PC-9 (cell line): ENCODE measurements around the gene EPB41. TPM values are rescaled to one million over a fixed set of nuclear protein-coding genes. Genes with fewer than 3 reads are reported as not detected.

Experiments
- BruUV-seq: library from RNA; stranded (reverse); fragments of 400-500 nt; replicated peaks from 2 replicates; lab custom pipeline; 2021; lab: Mats Ljungman, UMichigan
- CTCF ChIA-PET: fragments of 300-600 bp; sonication (Branson Sonifier 250); formaldehyde crosslinking; loops from one replicate; lab custom pipeline; 2022; ENCODE audit warnings: antibody characterized with exemption; lab: Charles Lee
- POLR2A ChIA-PET: fragments of 300-600 bp; sonication (Branson Sonifier 250); formaldehyde crosslinking; loops from one replicate; lab custom pipeline; 2022; ENCODE audit warnings: antibody characterized with exemption; ENCODE audit not compliant: unreplicated experiment; lab: Charles Lee
- DNase-seq, 2 experiments: peaks; one replicate each; pipeline versions ENCODE4 v3.0.0 to v3.0.0-alpha.2; 2015 to 2022; ENCODE audit warnings: mixed read lengths in 1 of 2
- H2AFZ ChIP-seq: fragments of 200-600 bp; sonication (generic); 2 replicates; pipeline ENCODE4 v1.8.1; 2017; ENCODE audit warnings: antibody characterized with exemption
- H3F3A ChIP-seq: fragments of 200-600 bp; sonication (generic); 2 replicates; pipeline ENCODE4 v1.8.1; 2017; ENCODE audit warnings: antibody characterized with exemption, mild to moderate bottlenecking, low read depth; ENCODE audit not compliant: insufficient read depth
- H3K27ac ChIP-seq: fragments of 200-600 bp; sonication (generic); 2 replicates; pipeline ENCODE4 v1.6.1; 2016; ENCODE audit warnings: mixed run types
- H3K27me3 ChIP-seq: fragments of 200-600 bp; sonication (generic); 2 replicates; pipeline ENCODE4 v1.6.1; 2016; ENCODE audit warnings: low read depth, mixed run types; ENCODE audit not compliant: insufficient read depth
- H3K36me3 ChIP-seq: fragments of 200-600 bp; sonication (generic); 2 replicates; pipeline ENCODE4 v1.6.1; 2016; ENCODE audit warnings: low read depth, mixed run types
- H3K4me1 ChIP-seq: fragments of 200-600 bp; sonication (generic); replicated peaks from 2 replicates; pipeline ENCODE4 v1.6.1; 2016; ENCODE audit warnings: mixed run types; ENCODE audit not compliant: insufficient read depth
- H3K4me2 ChIP-seq: fragments of 200-600 bp; sonication (generic); 2 replicates; pipeline ENCODE4 v1.6.1; 2017; ENCODE audit warnings: mixed run types
- H3K4me3 ChIP-seq: fragments of 200-600 bp; sonication (generic); 2 replicates; pipeline ENCODE4 v1.6.1; 2016; ENCODE audit warnings: mixed run types
- H3K79me2 ChIP-seq: fragments of 200-600 bp; sonication (generic); 2 replicates; pipeline ENCODE4 v1.6.1; 2017; ENCODE audit warnings: low read depth, mixed run types
- H3K9me2 ChIP-seq: fragments of 200-600 bp; sonication (generic); 2 replicates; pipeline ENCODE4 v1.8.1; 2017; ENCODE audit warnings: mild to moderate bottlenecking; ENCODE audit not compliant: insufficient read depth
- H3K9me3 ChIP-seq: fragments of 200-600 bp; sonication (generic); 2 replicates; pipeline ENCODE4 v1.8.1; 2016; ENCODE audit warnings: low read depth; ENCODE audit not compliant: insufficient read depth
- H4K20me1 ChIP-seq: fragments of 200-600 bp; sonication (generic); 2 replicates; pipeline ENCODE4 v1.8.1; 2017; ENCODE audit not compliant: insufficient read depth
- CTCF ChIP-seq: fragments of 200-600 bp; sonication (generic); conservative IDR thresholded peaks from 2 replicates; pipeline ENCODE4 v1.6.1; 2017; ENCODE audit warnings: mixed run types, antibody characterized with exemption, mild to moderate bottlenecking, moderate library complexity
- EZH2 ChIP-seq: fragments of 200-600 bp; sonication (generic); IDR thresholded peaks from 2 replicates; pipeline ENCODE4 v1.8.0; 2017; ENCODE audit warnings: antibody characterized with exemption, low read depth
- intact Hi-C: fragments of 100-400 bp; cut with micrococcal nuclease; formaldehyde crosslinking; loops from one replicate; pipeline ENCODE4 v1.10.0; 2022; ENCODE audit not compliant: unreplicated experiment
- total RNA-seq: library from RNA; stranded (reverse); gene quantifications from 2 replicates; pipeline ENCODE4 v1.2.3, GENCODE V29; 2021

The EPB41 gene
- total RNA-seq, 1 experiment from 2014 or later: 42.2 TPM

- Histone ChIP-seq H3K36me3 (no peaks in the 10 kb centered on the region), H2AFZ (no peak overlapping the region), H3K27me3 (no peaks in the 10 kb centered on the region), H3F3A (no peaks in the 10 kb centered on the region), H3K4me3 (no peak overlapping the region), H3K9me3 (no peaks in the 10 kb centered on the region), H3K79me2 (no peaks in the 10 kb centered on the region), H3K27ac (no peak overlapping the region), H4K20me1 (no peaks in the 10 kb centered on the region), H3K4me2 (no peak overlapping the region), H3K4me1 (no peaks in the 10 kb centered on the region), H3K9me2 (no peaks in the 10 kb centered on the region)
- no TSS peak for BruUV-seq
- CTCF ChIA-PET: no interaction called here
- TF ChIP-seq EZH2 (no peak), CTCF (no peak)
- intact Hi-C loops: no loop called here
- no peak for DNase-seq
- POLR2A ChIA-PET: no interaction called here
These were observed 19.6 kb upstream of the EPB41 start for GRCh38 chr1:28894785-28895184.

GRCh38 chr1:28895896-28896608 is 18.3 kb upstream of the EPB41 start:
- BruUV-seq: no TSS peak

GRCh38 chr1:28896609-28896986 is 17.8 kb upstream of the EPB41 start:
- no TSS peak for BruUV-seq
- H3K27me3 ChIP-seq: no peaks in the 10 kb centered on the region
- no peaks in the 10 kb centered on the region for H3F3A ChIP-seq
- no peak overlapping the region for H2AFZ ChIP-seq
- H3K4me2 ChIP-seq: no peak overlapping the region
- H3K9me2 ChIP-seq: no peaks in the 10 kb centered on the region
- CTCF ChIA-PET: no interaction called here
- no peaks in the 10 kb centered on the region for H3K36me3 ChIP-seq
- TF ChIP-seq EZH2: no peak
- no peak for TF ChIP-seq CTCF
- no peak overlapping the region for H3K4me3 ChIP-seq
- H3K9me3 ChIP-seq: no peaks in the 10 kb centered on the region
- no peaks in the 10 kb centered on the region for H3K79me2 ChIP-seq
- DNase-seq: no peak
- no peak overlapping the region for H3K27ac ChIP-seq
- POLR2A ChIA-PET: no interaction called here
- no peaks in the 10 kb centered on the region for H3K4me1 ChIP-seq
- intact Hi-C loops: no loop called here
- H4K20me1 ChIP-seq: no peaks in the 10 kb centered on the region

More at GRCh38 chr1:28895896-28896608, 18.3 kb upstream of the EPB41 start:
- H3K9me2 ChIP-seq: no peaks in the 10 kb centered on the region
- H3K27ac ChIP-seq: no peak overlapping the region
- H2AFZ ChIP-seq: no peak overlapping the region
- H4K20me1 ChIP-seq: no peaks in the 10 kb centered on the region
- POLR2A ChIA-PET: no interaction called here
- no peaks in the 10 kb centered on the region for H3K36me3 ChIP-seq
- DNase-seq: no peak
- no peak overlapping the region for H3K4me3 ChIP-seq
- no peaks in the 10 kb centered on the region for H3F3A ChIP-seq
- no peak overlapping the region for H3K4me2 ChIP-seq
- CTCF ChIA-PET: no interaction called here
- no peaks in the 10 kb centered on the region for H3K9me3 ChIP-seq
- no peak for TF ChIP-seq EZH2
- no peak for TF ChIP-seq CTCF
- no peaks in the 10 kb centered on the region for H3K79me2 ChIP-seq
- intact Hi-C loops: no loop called here
- H3K4me1 ChIP-seq: no peaks in the 10 kb centered on the region
- H3K27me3 ChIP-seq: no peaks in the 10 kb centered on the region
